ENCODE measurements around the gene GNAZ. TPM values are rescaled to one million over a fixed set of nuclear protein-coding genes. Genes with fewer than 3 reads are reported as not detected.
"Not testable (repeated sequence)": the region's sequence is repeated elsewhere in the genome, so short reads cannot be mapped to it uniquely, and the experiment has no call there.

The GNAZ gene
- total RNA-seq, 1 donor from 2014 or later, result 0.39 TPM

- Mint-ChIP-seq H3K27me3 (ENCODE audit: low read depth) (peaks cover 8% of the 10 kb centered on the region), H3K4me3 (ENCODE audit: low read depth) (no peak overlapping the region), H3K9me3 (no peaks in the 10 kb centered on the region), H3K27ac (no peak overlapping the region), H3K4me1 (ENCODE audit: low read depth) (peaks cover 3% of the 10 kb centered on the region), H3K36me3 (ENCODE audit: low read depth) (no peaks in the 10 kb centered on the region)
- no peak for DNase-seq (ENCODE audit: low spot score)
- intact Hi-C loops (cut with micrococcal nuclease), result loop anchor here (10.0 kb wide), 1 partner anchor 50 kb away; no protein-coding TSS in a partner anchor
Observed at GRCh38 chr22:23034621-23035556, 35.4 kb upstream of the GNAZ start.

GRCh38 chr22:23035557-23036277, 34.6 kb upstream of the GNAZ start:
- peaks cover 8% of the 10 kb centered on the region for H3K27me3 Mint-ChIP-seq (ENCODE audit: low read depth)
- H3K4me1 Mint-ChIP-seq (ENCODE audit: low read depth), result peaks cover 3% of the 10 kb centered on the region
- intact Hi-C loops (cut with micrococcal nuclease), result loop anchor here (10.0 kb wide), 1 partner anchor 51 kb away; no protein-coding TSS in a partner anchor
- no peaks in the 10 kb centered on the region for H3K36me3 Mint-ChIP-seq (ENCODE audit: low read depth)
- no peaks in the 10 kb centered on the region for H3K9me3 Mint-ChIP-seq
- no peak overlapping the region for H3K27ac Mint-ChIP-seq
- no peak overlapping the region for H3K4me3 Mint-ChIP-seq (ENCODE audit: low read depth)
- no peak for DNase-seq (ENCODE audit: low spot score)

GRCh38 chr22:23036684-23037428, 33.5 kb upstream of the GNAZ start:
- intact Hi-C loops (cut with micrococcal nuclease), result loop anchor here (10.0 kb wide), 1 partner anchor 52 kb away; no protein-coding TSS in a partner anchor
- peaks cover 3% of the 10 kb centered on the region for H3K4me1 Mint-ChIP-seq (ENCODE audit: low read depth)
- no peaks in the 10 kb centered on the region for H3K36me3 Mint-ChIP-seq (ENCODE audit: low read depth)
- peaks cover 13% of the 10 kb centered on the region for H3K27me3 Mint-ChIP-seq (ENCODE audit: low read depth)
- H3K9me3 Mint-ChIP-seq, result no peaks in the 10 kb centered on the region
- DNase-seq (ENCODE audit: low spot score), result no peak
- no peak overlapping the region for H3K27ac Mint-ChIP-seq
- no peak overlapping the region for H3K4me3 Mint-ChIP-seq (ENCODE audit: low read depth)

GRCh38 chr22:23037429-23038333, 32.6 kb upstream of the GNAZ start:
- H3K4me3 Mint-ChIP-seq (ENCODE audit: low read depth), result no peak overlapping the region
- intact Hi-C loops (cut with micrococcal nuclease), result loop anchor here (10.0 kb wide), 1 partner anchor 53 kb away; no protein-coding TSS in a partner anchor
- no peaks in the 10 kb centered on the region for H3K9me3 Mint-ChIP-seq
- H3K27ac Mint-ChIP-seq, result no peak overlapping the region
- H3K4me1 Mint-ChIP-seq (ENCODE audit: low read depth), result peaks cover 3% of the 10 kb centered on the region
- peaks cover 15% of the 10 kb centered on the region for H3K27me3 Mint-ChIP-seq (ENCODE audit: low read depth)
- DNase-seq (ENCODE audit: low spot score), result no peak
- H3K36me3 Mint-ChIP-seq (ENCODE audit: low read depth), result no peaks in the 10 kb centered on the region

GRCh38 chr22:23038334-23038642, 32.0 kb upstream of the GNAZ start:
- H3K27ac Mint-ChIP-seq, result no peak overlapping the region
- H3K4me1 Mint-ChIP-seq (ENCODE audit: low read depth), result peaks cover 3% of the 10 kb centered on the region
- H3K4me3 Mint-ChIP-seq (ENCODE audit: low read depth), result no peak overlapping the region
- intact Hi-C loops (cut with micrococcal nuclease), result loop anchor here (10.0 kb wide), 1 partner anchor 53 kb away; no protein-coding TSS in a partner anchor
- no peaks in the 10 kb centered on the region for H3K9me3 Mint-ChIP-seq
- no peaks in the 10 kb centered on the region for H3K36me3 Mint-ChIP-seq (ENCODE audit: low read depth)
- H3K27me3 Mint-ChIP-seq (ENCODE audit: low read depth), result peaks cover 15% of the 10 kb centered on the region
- DNase-seq (ENCODE audit: low spot score), result no peak

GRCh38 chr22:23038902-23039301, 31.4 kb upstream of the GNAZ start:
- no peak overlapping the region for H3K27ac Mint-ChIP-seq
- intact Hi-C loops (cut with micrococcal nuclease), result loop anchor here (10.0 kb wide), 1 partner anchor 54 kb away; no protein-coding TSS in a partner anchor
- H3K9me3 Mint-ChIP-seq, result no peaks in the 10 kb centered on the region
- H3K27me3 Mint-ChIP-seq (ENCODE audit: low read depth), result peaks cover 15% of the 10 kb centered on the region
- peaks cover 3% of the 10 kb centered on the region for H3K4me1 Mint-ChIP-seq (ENCODE audit: low read depth)
- no peak overlapping the region for H3K4me3 Mint-ChIP-seq (ENCODE audit: low read depth)
- no peak for DNase-seq (ENCODE audit: low spot score)
- H3K36me3 Mint-ChIP-seq (ENCODE audit: low read depth), result no peaks in the 10 kb centered on the region

- Mint-ChIP-seq H3K4me3 (ENCODE audit: low read depth) (no peak overlapping the region), H3K4me1 (ENCODE audit: low read depth) (no peaks in the 10 kb centered on the region), H3K27me3 (ENCODE audit: low read depth) (peaks cover 20% of the 10 kb centered on the region), H3K27ac (no peak overlapping the region), H3K36me3 (ENCODE audit: low read depth) (no peaks in the 10 kb centered on the region), H3K9me3 (peaks cover 9% of the 10 kb centered on the region)
- no peak for DNase-seq (ENCODE audit: low spot score)
- intact Hi-C loops (cut with micrococcal nuclease), result no loop called here
Observed at GRCh38 chr22:23042179-23042578, 28.1 kb upstream of the GNAZ start.

GRCh38 chr22:23044570-23044969, 25.7 kb upstream of the GNAZ start:
- Mint-ChIP-seq H3K36me3 (ENCODE audit: low read depth) (no peaks in the 10 kb centered on the region), H3K27ac (no peak overlapping the region), H3K9me3 (peaks cover 9% of the 10 kb centered on the region), H3K4me1 (ENCODE audit: low read depth) (no peaks in the 10 kb centered on the region), H3K27me3 (ENCODE audit: low read depth) (peaks cover 25% of the 10 kb centered on the region), H3K4me3 (ENCODE audit: low read depth) (no peak overlapping the region)
- DNase-seq (ENCODE audit: low spot score), result no peak
- intact Hi-C loops (cut with micrococcal nuclease), result no loop called here

GRCh38 chr22:23045461-23045860, 24.9 kb upstream of the GNAZ start:
- no peaks in the 10 kb centered on the region for H3K4me1 Mint-ChIP-seq (ENCODE audit: low read depth)
- H3K36me3 Mint-ChIP-seq (ENCODE audit: low read depth), result no peaks in the 10 kb centered on the region
- intact Hi-C loops (cut with micrococcal nuclease), result no loop called here
- no peak overlapping the region for H3K4me3 Mint-ChIP-seq (ENCODE audit: low read depth)
- H3K27me3 Mint-ChIP-seq (ENCODE audit: low read depth), result peaks cover 26% of the 10 kb centered on the region
- peaks cover 9% of the 10 kb centered on the region for H3K9me3 Mint-ChIP-seq
- H3K27ac Mint-ChIP-seq, result no peak overlapping the region
- DNase-seq (ENCODE audit: low spot score), result no peak

GRCh38 chr22:23047265-23047664, 23.1 kb upstream of the GNAZ start:
- no peaks in the 10 kb centered on the region for H3K36me3 Mint-ChIP-seq (ENCODE audit: low read depth)
- no peak overlapping the region for H3K27ac Mint-ChIP-seq
- no peak for DNase-seq (ENCODE audit: low spot score)
- H3K27me3 Mint-ChIP-seq (ENCODE audit: low read depth), result peaks cover 27% of the 10 kb centered on the region
- H3K4me3 Mint-ChIP-seq (ENCODE audit: low read depth), result no peak overlapping the region
- no peaks in the 10 kb centered on the region for H3K4me1 Mint-ChIP-seq (ENCODE audit: low read depth)
- intact Hi-C loops (cut with micrococcal nuclease), result no loop called here
- H3K9me3 Mint-ChIP-seq, result peaks cover 9% of the 10 kb centered on the region

GRCh38 chr22:23047742-23048141, 22.6 kb upstream of the GNAZ start:
- peaks cover 9% of the 10 kb centered on the region for H3K9me3 Mint-ChIP-seq
- H3K36me3 Mint-ChIP-seq (ENCODE audit: low read depth), result no peaks in the 10 kb centered on the region
- no peak for DNase-seq (ENCODE audit: low spot score)
- no peak overlapping the region for H3K4me3 Mint-ChIP-seq (ENCODE audit: low read depth)
- H3K27ac Mint-ChIP-seq, result no peak overlapping the region
- H3K4me1 Mint-ChIP-seq (ENCODE audit: low read depth), result no peaks in the 10 kb centered on the region
- intact Hi-C loops (cut with micrococcal nuclease), result no loop called here
- H3K27me3 Mint-ChIP-seq (ENCODE audit: low read depth), result peaks cover 27% of the 10 kb centered on the region

GRCh38 chr22:23050546-23050945, 19.8 kb upstream of the GNAZ start:
- H3K27ac Mint-ChIP-seq; DNase-seq (ENCODE audit: low spot score); intact Hi-C loops (cut with micrococcal nuclease); H3K4me1 Mint-ChIP-seq (ENCODE audit: low read depth); H3K36me3 Mint-ChIP-seq (ENCODE audit: low read depth); H3K4me3 Mint-ChIP-seq (ENCODE audit: low read depth): not testable (repeated sequence)
- Mint-ChIP-seq H3K9me3 (peaks cover 10% of the 10 kb centered on the region), H3K27me3 (ENCODE audit: low read depth) (peaks cover 23% of the 10 kb centered on the region)
